GM12864 (cell line): ENCODE results near the gene BBS1.

ENCODE experiments used
- DNase-seq: peaks from one replicate; pipeline ENCODE4 v3.0.0-alpha.2; 2011; ENCODE audit warnings: low read depth
- H3K4me3 ChIP-seq: 2 replicates; pipeline ENCODE4 v1.5.1; 2011; ENCODE audit warnings: mild to moderate bottlenecking, low read depth, low read length, control low read depth
- CTCF ChIP-seq: IDR thresholded peaks from 2 replicates; pipeline ENCODE4 v1.5.1; 2011; ENCODE audit warnings: low read depth, mild to moderate bottlenecking, moderate library complexity, low read length, control low read depth, inconsistent platforms; ENCODE audit errors: missing control alignments

Gene BBS1

GRCh38 chr11:66498506-66498905 is 11.9 kb upstream of the BBS1 start:
- DNase-seq = no peak
- TF ChIP-seq CTCF = no peak

GRCh38 chr11:66505276-66505816 is 5.1 kb upstream of the BBS1 start:
- TF ChIP-seq CTCF = no peak
- no peak for DNase-seq
- no peak overlapping the region for H3K4me3 ChIP-seq

More at GRCh38 chr11:66498506-66498905, 11.9 kb upstream of the BBS1 start:
- H3K4me3 ChIP-seq = no peak overlapping the region

GRCh38 chr11:66509131-66509561 is 1.3 kb upstream of the BBS1 start:
- TF ChIP-seq CTCF = no peak
- no peak overlapping the region for H3K4me3 ChIP-seq
- no peak for DNase-seq

GRCh38 chr11:66510990-66511339 is 530 bp downstream of the BBS1 start:
- H3K4me3 ChIP-seq = peak overlapping the region; percentile 81
- no peak for DNase-seq
- no peak for TF ChIP-seq CTCF

GRCh38 chr11:66523611-66524010 is 13.2 kb downstream of the BBS1 start:
- no peak for TF ChIP-seq CTCF
- H3K4me3 ChIP-seq = no peak overlapping the region
- no peak for DNase-seq

- TF ChIP-seq CTCF = no peak
- no peak for DNase-seq
- no peak overlapping the region for H3K4me3 ChIP-seq
Measured at GRCh38 chr11:66524304-66525040, 14.0 kb downstream of the BBS1 start.

- H3K4me3 ChIP-seq = no peak overlapping the region
- no peak for DNase-seq
- TF ChIP-seq CTCF = no peak
Measured at GRCh38 chr11:66529069-66529468, 18.6 kb downstream of the BBS1 start.
